Renal cortical epithelial cell (primary cell): Measurements from ENCODE around the gene LDLRAP1. TPM values are rescaled to one million over a fixed set of nuclear protein-coding genes. Genes with fewer than 3 reads are reported as not detected.
"Not testable (repeated sequence)": the region's sequence is repeated elsewhere in the genome, so short reads cannot be mapped to it uniquely, and the experiment has no call there.

Experiments
- DNase-seq: peaks from one replicate; pipeline ENCODE4 v3.0.0-alpha.2; 2011; ENCODE audit warnings: low read depth
- total RNA-seq: library from RNA; depleted of rRNA; stranded (reverse); fragments of >200 nt; gene quantifications from 2 replicates; pipeline ENCODE4 v1.2.3, GENCODE V29; 2014

Gene LDLRAP1
- total RNA-seq, 1 donor from 2014 or later, result 6.9 TPM

DNA sequence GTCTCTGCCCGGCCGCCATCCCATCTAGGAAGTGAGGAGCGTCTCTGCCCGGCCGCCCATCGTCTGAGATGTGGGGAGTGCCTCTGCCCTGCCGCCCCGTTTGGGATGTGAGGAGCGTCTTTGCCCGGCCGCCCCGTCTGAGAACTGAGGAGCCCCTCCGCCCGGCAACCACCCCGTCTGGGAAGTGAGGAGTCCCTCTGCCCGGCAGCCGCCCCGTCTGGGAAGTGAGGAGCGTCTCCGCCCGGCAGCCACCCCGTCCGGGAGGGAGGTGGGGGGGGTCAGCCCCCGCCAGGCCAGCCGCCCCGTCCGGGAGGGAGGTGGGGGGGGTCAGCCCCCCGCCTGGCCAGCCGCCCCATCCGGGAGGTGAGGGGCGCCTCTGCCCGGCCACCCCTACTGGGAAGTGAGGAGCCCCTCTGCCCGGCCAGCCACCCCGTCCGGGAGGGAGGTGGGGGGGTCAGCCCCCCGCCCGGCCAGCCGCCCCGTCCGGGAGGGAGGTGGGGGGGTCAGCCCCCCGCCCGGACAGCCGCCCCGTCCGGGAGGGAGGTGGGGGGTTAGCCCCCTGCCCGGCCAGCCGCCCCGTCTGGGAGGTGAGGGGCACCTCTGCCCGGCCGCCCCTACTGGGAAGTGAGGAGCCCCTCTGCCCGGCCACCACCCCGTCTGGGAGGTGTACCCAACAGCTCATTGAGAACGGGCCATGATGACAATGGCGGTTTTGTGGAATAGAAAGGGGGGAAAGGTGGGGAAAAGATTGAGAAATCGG is 60.6 kb downstream of the LDLRAP1 start:
- DNase-seq, result not testable (repeated sequence)

GRCh38 chr1:25607123-25607522 is 63.7 kb downstream of the LDLRAP1 start:
- DNase-seq, result no peak

DNA sequence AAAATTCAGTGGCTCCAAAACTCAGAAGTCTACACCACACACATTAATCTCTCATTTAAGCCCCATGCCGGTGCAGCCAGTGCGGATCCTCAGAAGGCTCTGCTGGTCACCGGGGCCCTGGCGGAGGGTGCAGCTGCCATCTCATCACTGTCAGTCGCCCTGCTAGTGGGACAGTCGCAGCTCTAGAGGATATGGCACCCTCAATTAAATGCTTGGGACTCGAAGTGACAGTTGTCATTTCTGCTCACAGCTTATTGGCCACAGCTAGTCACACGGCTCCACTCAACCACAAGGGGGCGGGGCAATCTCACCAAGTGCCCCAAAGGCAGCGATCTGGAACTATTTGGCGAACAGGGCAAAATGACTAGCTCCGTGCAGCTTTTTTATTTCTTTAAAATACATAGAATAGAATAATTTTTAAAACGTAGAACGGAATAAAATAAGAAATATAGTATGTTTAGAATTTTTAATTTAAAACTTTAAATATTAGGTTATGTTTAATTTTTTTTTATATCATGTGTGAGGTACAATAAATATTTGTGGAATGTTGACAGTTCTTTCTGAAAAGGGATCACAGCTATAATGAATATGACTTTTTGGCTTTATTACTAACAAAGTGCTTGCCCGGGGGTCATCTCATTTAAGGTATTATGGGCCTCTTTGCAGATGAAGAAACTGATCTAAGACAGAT is 65.2 kb downstream of the LDLRAP1 start:
- DNase-seq, result peak; percentile 53

GRCh38 chr1:25609921-25610320 is 66.5 kb downstream of the LDLRAP1 start:
- no peak for DNase-seq

DNA sequence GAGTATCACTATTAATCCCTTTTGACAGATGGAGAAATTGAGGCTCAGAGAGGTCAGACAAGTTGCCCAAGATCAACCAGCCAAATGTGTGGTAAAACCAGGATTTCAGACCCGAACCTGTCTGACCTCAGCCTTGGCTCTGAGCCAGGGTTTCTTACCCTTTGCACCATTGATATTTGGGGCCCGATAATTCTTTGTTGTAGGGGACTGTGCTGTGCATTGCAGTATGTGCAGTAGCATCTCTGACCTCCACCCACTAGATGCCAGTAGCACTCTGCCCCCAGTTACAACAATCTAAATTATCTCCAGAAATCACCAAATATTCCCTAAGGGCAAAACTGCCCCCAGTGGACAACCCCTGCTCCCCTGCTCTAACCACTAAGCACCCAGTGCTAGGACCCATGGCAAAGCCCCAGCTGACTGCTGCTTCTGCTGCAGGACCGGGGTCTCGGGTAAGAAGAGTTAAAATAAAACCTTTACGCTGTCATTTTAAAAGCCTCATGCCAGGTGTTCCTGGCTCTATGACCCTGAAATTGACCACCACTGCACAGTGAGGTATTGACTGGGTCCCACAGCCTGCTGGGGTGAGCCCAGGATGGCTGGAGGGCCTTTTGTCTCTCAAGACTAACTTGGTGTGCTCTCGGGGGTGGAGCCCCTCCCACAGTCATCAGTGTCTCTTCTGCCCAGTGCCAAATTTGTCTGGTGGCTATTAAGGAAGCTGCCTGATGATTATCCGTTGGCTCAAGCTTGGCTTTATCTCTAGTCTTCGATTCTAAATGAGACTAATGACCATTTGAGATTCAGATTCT is 67.6 kb downstream of the LDLRAP1 start:
- no peak for DNase-seq

DNA sequence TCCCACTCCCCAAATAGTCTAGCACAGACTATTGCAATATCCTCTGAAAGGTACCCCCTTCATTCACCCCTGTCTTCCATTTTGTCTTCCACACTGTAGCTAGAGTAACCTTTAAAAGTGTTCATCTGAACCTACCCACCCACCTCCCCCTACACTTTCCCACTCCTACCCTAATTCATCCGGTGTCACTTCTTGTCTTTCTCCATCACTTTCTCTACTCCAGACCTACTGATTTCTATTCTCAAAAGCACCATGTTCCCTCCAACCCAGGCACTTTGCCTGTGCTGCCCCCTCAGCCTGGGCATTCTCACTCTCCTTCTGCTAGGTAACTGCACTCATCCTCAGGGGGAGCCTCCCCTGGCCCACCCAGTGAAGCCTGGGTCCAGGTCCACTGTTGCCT is 68.4 kb downstream of the LDLRAP1 start:
- DNase-seq, result no peak

GRCh38 chr1:25612421-25612820 is 69.0 kb downstream of the LDLRAP1 start:
- no peak for DNase-seq

- no peak for DNase-seq
Observed at GRCh38 chr1:25613091-25613490, 69.7 kb downstream of the LDLRAP1 start.

DNA sequence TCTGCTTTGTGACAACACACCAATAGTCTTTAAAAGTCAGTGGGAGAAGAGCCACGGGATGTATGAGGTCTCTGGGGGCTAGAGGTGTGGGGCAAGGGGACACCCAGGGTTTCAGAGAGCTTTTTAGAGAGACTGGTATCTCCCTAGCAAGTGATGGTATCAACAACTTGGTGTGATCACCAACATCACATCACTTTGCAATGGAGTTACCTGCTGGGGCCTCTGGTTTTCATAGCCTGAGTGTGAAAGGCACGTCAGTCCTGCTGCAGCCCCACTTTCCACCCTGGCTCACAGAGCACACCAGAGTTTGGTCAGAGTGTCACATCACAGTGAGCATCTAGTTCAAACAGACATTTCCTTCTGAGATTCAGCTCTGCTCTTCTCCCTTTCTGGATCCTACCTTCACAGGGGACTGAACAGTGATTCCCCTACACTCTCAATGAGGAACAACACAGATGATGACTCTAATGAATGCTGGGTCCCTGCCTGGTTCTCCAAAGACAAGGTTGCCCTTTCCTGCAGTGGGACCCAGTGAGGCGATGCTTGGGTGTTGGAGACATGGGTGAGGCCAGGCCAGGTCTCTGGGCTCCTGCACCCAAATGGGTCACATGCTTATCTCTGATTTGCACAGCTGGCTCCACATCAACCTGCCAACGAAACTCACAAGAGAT is 71.2 kb downstream of the LDLRAP1 start:
- DNase-seq, result no peak

DNA sequence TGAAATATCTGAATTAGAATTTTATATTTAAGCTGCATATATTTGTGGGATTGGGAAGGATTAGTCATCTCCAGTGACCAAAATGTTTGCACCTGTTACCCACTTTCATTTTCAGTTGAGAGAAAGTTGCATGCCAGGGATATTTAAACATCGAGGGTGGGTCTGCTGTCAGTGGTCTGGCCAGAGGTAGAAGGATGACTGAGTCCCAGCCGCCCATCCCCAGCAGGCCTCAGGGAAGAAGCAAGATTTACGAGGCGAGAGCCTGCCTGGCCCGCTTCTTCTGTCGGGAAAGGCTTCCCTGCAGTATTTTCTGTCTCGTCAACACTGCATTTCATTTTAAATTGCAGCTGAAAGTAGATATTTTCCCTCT is 71.8 kb downstream of the LDLRAP1 start:
- no peak for DNase-seq

DNA sequence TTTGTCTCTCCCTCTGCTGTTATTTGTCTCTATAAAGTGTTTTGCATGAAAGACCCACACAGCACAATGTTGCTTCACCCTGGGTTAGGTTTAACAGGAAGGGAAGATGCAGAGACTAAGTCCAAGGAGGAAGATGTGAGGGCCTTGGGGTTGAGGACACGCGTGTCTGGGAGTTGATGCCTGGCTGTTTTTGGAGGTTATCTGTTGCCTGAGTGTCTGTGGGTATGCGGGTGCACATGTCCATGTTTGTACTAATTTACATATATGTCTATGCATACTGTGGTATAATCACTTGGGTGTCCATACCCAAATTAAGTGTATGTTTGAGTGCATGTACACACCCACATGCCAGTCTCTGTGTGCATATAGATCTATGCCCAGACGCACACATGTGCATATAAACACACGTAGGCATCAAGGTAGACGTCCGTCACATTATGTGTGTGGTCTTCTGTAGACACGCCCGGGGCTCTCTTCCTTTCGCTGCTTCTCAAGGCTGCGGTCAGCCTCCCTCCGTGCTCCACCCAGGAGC is 72.2 kb downstream of the LDLRAP1 start:
- DNase-seq, result no peak

DNA sequence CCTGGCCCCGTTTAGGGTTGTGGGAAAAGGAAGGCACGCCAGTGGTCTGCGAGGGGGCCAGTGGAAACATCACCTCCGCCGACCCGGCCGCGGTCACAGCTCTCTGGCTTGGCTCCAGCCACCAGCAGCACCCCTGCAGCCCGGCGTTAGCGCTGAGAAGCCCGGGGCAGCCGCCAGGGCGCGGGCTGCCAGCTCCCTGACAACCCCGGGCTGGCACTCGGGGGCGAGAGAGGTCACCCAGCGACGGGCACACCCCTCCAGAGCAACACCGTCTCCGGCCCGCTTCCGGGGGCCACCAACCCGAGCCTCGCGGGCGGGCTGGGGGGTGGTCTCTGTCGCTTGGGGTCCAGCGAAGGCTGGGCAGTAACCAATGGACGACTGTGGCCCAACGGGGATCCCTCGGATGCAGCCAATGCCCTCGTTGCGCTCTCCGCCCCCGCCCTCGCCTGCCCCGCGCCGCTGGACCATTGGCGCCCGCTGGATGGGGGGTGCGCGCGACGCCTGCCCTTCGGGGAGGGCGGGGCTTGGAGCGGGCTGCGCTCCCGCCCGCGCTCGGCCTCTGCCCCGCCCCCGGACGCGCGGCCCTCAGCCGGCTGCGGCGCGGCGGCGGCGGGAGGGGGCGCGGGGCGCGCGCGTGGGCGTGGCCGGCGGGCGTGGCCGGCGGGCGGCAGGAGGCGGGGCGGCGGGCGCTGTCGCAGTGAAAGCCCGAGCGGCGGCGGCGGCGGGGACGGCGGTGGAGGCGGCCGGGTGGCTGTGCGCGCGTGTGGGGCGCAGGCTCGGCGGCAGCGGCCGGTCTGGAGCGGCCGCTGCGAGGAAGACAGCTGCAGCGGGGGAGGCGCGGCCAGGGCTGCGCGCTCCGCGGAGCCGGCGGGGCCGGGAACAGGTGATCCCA is 72.9 kb downstream of the LDLRAP1 start, which contains the start of gene MAN1C1:
MAN1C1 (plus strand) TSS at position 697 of the 892 bp plus-strand sequence. CDS start 1,007 bp downstream, outside the sequence.
- DNase-seq, result peak; percentile 24

DNA sequence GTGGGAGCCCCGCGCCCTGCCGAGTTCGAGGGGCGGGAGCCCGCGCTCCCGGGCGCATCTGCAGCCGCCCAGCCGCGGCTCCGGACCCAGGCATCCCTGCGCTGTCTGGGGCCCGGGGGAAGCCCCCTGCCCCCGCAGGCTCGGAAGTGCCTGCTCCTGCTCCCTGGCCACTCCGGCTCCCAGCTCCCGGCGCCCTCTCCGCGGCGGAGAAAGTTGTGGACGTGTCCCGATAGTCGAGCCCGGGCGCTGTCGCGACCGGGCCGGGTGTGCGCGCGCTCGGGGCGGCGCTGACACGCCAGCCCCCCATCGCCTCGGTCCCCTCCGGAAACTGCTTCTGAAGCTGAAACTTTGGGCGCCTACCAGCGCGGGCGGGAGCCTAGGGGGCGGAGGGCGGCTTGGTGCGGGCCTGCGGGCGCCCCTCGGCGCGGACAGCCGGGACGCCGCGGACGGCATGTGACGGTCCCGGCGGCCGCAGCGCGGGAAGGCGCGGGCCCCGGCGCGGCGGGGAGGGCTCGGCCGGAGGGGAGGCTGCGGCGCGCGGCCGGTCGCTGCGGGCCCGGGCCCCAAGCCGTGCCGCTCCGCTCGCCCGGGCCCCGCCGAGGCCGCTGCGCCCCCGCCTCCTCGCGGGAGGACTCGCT is 73.7 kb downstream of the LDLRAP1 start:
- no peak for DNase-seq

DNA sequence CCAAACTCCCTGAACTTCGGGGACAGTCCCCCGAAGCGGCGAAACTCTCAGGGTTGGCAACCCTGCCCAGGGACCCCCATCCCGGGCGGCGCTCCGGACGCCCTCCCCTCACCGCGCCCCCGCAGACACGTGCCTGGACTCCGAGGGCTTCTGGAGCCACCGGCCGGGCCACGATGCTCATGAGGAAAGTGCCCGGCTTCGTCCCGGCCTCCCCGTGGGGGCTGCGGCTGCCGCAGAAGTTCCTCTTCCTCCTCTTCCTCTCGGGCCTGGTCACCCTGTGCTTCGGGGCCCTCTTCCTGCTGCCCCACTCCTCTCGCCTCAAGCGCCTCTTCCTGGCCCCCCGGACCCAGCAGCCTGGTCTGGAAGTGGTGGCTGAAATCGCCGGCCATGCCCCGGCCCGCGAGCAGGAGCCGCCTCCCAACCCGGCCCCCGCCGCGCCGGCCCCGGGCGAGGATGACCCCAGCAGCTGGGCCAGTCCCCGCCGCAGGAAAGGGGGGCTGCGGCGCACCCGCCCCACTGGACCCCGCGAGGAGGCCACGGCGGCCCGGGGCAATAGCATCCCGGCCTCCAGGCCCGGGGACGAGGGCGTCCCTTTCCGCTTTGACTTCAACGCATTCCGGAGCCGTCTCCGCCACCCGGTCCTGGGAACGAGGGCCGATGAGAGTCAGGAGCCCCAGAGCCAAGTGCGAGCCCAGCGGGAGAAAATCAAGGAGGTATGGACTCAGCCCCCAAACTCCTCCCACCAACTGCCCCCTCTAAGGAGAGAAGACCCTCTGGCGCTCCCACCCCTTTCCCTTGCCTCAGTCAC is 74.4 kb downstream of the LDLRAP1 start:
- no peak for DNase-seq

GRCh38 chr1:25618433-25618808 is 75.0 kb downstream of the LDLRAP1 start:
- no peak for DNase-seq
